Measurements from ENCODE around the gene PLEKHG1.

PLEKHG1 gene

DNA sequence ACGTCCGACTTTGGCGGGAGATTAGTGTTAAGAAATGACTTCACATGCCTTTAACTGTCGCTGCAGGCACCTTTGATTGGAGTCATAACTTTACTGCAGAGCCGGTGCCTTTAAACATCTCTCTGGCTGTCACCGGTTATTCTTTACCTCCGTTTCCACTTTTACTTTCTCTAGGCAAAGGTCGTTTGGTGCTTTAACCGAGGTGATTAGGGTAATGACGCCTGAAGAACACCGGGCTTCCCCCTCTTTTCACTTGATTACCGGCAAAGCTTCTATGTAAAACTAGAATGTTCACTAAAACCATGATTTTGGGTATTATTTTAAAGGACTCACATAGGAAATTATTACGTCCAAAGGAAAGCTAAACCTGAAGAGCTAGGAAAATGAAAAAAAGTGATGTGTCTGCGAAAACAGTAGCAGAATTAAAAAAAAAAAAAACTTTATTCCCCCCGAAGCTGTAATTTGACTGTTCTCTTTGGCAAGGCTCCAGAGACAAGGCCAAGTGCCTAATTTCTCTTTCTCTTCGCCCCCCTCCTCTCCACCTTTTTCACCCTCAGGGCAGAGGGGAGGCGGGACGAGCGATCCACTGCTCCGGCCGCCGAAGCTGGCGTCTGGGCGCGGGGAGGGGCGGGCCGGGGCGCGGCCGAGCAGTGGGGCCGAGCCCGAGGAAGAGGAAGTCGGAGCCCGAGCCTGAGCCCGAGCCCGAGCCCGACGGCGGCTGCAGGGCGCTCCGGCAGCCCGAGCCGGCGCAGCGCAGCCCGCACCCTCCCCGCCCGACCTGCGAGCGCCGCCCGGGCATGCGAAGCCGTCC lies at the start of gene PLEKHG1:
PLEKHG1 (plus strand) TSS at position 687 of the 811 bp plus-strand sequence. CDS start 133,797 bp downstream, outside the sequence.
- DNase-seq: peak in 18 of 56 donors; percentile 9 to 52 (median 24)

DNA sequence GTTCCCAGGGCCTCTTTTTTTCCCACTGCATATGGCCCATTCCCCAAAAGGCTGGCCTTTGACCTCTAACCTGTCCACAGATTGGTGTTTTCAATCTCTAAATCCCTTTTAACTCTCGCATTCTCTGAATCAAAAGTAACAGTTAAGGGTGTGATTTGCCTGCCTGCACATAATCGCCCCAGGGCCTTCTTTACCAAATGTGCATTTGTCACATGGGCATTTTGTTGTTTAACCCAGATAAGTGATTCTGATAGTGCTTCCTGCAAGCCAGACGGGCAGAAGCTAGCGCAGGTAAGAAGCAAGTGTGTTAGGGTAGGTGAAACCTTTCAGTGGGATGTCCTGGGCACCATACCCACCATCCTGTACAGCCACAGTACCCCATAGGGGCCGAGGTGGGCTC lies 49.4 kb upstream of the PLEKHG1 start:
- DNase-seq: no peak

DNA sequence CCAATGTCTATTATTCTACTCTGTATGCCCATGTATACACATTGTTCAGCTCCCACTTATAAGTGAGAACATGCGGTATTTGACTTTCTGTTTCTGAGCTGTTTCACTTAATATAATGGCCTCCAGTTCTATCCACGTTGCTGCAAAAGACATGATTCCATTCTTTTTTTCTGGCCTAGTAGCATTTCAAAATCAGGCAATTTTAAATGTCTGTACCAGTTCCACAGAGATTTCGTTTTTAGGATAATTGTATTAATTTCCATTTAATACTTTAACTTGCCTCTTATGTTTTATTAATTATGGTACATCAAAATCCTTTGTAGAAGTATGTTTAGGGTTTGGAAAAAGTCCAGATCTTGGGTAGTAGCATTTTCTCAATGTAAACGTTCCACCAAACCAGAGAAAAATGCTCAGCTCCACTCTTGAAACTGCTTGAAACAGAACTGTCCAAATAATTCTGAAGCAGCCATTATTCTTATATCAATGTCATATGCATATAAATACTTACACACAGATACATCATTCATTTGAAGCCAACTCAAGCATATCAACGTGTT lies 42.6 kb upstream of the PLEKHG1 start:
- DNase-seq: no peak

DNA sequence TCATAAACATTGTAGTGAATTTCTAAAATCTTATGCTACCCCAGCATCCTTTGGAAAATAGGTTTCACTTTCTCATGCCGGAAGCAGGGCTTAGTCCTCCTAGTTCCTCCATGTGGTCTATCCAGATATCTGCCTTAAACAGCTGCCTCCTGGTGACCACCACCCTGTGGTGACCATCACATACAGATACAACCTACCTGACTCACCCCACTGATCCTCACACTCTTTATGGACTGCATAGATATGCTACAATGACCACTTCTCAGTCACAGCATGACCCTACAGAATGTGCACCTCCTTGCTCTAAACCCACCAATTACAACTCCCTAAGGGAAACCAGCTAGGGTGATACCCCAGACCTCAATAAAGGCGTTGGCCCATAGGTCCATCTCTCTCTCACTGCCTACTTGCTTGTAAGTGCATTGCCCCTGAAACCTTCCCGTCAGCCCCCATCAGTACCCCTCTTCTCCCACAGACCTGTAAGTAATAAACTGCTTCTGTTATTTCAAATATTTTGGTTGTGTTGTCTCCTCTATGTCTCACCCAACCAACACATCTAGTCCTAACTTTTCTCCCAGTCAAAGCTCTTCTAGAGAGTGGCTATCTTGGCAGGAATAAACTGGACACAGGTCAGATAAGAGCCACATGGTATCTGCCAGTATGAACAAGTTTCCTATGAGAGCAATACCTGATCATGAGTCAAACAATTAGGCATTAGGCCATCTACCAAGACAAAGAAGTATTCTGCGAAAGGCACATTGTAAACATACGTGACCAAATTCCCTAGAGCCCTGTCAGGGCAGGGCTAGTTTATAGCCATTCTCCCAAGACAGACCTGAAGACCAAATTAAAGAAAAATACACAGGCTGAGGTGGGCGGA lies 39.4 kb upstream of the PLEKHG1 start:
- no peak for DNase-seq

DNA sequence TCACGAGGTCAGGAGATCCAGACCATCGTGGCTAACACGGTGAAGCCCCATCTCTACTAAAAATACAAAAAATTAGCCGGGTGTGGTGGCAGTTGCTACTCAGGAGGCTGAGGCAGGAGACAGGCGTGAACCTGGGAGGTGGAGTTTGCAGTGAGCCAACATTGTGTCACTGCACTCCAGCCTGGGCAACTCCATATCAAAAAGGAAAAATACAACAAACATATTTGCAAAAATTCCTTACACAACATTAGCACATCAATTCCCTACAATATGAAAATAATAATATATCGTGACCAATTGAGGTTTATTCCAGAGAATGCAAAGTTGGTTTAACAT lies 38.8 kb upstream of the PLEKHG1 start:
- no peak for DNase-seq

DNA sequence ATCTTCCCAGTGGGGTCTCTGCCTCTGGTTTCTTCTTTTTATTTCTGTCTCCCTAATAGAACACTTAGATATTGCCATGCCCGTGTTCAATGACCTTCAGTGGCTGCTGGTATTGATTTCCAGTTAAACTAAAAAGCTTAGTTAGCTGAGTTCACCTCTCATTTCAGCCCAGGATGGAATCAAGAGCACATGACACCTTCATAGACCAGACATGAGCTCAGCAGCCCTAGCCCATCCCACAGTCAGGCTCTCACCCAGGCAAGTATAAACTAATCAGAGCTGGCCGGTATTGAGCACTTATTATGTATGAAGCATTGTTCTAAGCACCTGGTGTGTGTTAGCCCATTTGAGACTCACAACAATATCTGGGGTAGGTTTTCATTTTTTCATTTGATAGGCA lies 33.7 kb upstream of the PLEKHG1 start:
- DNase-seq: no peak

DNA sequence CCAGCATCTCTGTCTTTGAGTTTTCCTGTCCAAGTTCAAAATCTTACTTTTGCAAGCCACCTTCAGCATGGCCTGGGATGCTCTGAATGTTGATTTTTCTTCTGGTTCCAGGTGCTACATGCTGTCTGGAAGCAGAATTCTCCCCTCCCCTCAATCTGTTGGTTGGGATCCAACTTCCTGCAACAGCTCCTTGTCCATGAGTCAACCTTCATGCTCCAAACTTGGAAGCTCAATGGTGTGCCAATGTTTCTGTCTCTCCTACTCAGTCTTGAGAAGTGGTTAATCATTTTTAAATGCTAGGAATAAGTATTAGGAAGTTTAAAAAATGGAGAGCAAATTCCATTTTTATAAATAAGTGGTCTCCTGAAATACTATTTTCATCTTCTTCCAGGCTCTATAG lies 33.2 kb upstream of the PLEKHG1 start:
- DNase-seq: no peak

DNA sequence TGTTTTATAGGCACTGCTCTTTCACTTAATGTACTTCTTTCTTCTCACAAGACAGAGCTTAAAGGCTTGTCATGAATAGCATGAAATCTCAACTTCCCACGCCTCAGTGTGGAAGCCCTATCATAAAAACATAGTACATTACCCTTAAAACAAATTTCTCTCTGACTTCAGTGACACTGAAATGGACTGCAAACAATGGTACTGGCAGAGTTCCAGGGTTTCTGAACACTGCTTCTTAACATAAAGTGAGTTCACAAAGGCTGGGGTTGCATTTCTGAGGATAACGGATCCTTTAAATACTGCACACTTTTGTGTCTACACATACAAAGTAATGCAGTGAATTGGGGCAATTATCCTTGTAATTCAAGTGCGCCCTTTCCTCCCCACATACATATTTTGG lies 32.3 kb upstream of the PLEKHG1 start:
- peak in 2 of 56 donors; percentile 4 to 21 for DNase-seq

DNA sequence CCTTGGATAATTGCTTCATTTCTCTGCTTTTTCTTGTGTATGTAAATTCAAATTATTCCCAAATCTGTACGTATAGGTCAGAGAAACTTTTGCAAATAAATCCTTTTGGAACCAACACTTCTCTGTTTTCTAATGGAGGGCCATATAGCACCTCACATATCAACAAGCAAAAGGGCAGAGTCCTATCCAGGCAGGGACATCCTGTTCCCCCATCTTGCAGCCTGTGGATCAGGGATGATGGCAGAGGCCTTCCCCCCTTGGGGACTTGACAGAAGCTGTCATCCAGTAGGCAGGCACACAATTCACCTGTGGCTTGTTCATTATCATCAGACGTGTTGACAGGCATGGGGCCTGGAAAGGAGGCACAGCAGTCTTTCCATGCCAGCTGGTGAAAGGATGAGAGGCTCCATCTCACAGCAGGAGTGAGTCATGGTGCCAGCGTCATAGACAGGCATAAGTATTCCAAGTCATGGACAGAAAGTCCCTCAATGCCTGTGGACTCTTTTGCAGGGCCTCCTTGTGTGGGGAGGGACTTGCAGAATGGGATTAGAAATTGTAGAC lies 31.8 kb upstream of the PLEKHG1 start:
- DNase-seq: no peak

DNA sequence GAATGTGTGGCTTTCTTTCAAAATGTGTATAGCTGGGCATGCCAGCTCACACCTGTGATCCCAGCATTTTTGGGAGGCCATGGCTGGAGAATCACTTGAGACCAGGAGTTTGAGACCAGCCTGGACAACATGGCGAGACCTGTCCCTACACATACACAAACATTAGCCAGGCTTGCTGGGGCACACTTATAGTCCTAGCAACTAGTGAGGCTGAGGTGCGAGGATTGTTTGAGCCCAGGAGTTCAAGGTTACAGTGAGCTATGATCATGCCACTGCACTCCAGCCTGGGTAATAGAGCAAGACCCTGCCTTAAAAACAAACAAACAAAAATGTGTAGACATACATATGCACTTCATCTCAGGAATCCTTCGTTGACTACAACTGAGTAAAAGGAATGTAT lies 31.1 kb upstream of the PLEKHG1 start:
- DNase-seq: no peak

DNA sequence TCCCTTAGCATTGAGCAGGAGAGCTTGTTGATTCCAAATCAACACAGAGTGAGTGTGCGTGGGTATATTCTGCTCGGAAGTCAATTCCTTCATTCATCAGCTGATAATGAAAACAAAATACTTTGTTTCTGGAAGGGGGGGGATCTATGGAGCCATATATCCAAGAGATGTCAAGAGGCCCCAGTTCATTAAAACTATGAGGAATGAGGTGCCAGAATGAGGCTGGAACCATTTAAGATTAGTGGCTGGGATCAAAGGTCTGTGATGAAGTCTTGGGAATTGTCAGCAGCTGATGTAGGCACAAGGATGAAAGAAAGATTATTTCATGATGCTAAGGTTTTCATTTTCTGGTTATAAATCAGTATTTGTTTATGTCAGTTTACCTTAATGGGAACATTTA lies 30.5 kb upstream of the PLEKHG1 start:
- DNase-seq: no peak

DNA sequence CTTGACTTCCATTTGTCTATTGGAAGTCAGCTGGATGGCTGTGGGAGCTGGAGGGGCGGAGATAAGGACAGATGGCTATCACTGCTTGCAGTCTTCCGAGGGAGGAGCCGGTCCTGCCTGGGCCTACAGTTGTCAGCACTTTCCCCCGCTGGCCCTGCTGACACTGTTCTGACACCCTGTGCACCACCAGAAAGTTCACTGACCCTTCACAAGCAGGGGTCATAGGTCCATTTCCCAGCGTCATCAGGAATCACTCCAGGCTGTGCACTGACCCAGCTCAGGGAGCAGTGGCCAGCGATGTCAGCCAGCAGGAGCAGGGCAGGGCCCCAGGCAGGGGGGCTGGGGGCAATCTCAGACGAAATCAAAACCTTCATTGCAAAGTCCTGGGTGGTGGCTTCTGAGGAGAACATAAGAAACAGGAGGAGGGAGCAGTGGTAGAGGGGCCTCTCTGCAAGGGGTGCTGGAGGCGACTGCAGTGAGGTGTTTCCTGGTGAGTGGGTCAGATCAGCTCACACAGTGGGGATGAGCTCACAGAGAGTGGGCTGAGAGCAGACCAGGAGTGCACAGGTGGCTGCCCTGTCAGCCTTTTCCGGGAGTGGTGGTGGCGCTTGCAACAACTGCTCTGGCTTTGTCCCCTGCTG lies 26.5 kb upstream of the PLEKHG1 start:
- no peak for DNase-seq

DNA sequence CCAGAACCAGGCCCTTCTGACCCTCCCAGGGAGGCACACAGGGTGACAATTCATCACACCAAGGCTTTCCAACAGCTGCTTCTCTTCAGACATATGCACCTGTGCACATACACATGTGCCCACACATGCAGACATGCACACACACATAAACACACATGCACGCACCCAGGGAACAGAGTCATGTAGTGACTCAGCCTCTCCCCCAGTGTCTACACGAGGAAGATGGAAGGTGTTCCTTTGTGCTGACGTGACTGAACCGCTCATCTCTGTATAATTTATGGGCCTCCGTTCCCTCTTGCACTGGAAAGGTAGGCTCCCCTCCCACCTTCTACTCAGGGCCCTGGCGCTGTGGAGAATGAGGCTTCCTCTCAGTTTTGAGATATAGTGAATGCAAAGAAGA lies 23.8 kb upstream of the PLEKHG1 start:
- no peak for DNase-seq

DNA sequence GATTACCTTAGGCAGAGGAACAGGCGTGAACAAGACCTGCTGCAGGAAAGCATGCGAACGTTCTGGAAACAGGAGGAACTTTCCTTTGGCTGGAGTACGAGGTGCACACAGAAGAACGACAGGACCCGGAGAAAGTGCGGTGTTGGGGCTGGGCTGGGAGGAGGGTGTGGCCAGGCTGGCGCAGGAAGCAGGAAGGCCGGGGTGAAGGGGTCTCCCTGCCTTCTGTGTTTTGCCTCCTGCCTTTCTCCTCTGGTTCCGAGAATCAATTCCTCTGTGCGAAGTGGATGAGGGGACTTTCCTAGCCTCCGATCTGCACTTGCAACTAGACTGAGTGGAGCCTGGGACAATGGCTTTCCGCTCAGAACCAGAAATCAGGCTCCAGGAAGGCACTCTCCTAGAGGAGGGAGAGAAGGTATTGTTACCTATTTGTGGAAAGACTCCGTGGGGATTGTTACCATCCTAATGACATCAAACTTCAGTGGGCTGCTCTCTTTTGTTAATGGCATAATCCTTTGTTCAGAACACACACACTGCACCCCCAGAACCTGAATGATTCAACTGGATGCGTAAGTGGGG lies 22.9 kb upstream of the PLEKHG1 start:
- DNase-seq: no peak

DNA sequence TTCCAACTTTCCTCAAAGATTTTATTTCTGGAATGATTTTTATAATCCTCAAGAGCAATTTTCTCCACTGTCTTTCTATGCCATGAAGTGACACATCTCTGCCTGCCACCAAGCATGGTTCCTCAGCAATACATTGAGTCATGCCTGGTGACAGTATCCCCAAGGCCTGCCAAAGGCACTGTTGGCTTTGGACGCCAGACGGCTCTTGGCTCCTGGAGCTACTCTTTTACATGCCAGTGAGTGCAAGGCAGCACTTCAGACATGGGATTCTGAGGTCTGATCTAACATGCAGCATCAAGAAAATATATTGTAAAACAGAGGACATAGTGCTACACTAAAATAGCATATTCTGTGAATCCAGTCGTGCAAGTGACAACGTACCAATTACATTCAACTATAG lies 20.1 kb upstream of the PLEKHG1 start:
- peak in 14 of 56 donors; percentile 6 to 41 (median 25) for DNase-seq

DNA sequence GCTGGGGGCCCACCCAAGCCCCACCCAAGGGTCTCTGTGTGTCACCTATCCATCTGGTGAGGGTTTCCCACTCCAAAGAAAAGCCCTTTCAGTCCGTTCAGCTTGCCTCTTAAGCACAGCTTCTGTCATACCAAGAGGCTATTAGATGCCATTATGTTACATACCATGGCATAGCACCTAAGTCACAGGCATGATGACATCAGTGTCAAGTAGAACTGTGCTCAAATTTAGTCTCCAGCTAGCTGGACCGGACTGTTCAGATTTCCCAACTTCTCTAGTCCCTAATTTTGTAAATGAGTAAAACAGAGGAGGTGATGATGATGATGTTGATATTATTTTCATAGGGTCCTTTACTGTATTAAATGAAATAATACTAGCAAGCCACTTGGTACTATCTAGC lies 19.2 kb upstream of the PLEKHG1 start:
- no peak for DNase-seq

DNA sequence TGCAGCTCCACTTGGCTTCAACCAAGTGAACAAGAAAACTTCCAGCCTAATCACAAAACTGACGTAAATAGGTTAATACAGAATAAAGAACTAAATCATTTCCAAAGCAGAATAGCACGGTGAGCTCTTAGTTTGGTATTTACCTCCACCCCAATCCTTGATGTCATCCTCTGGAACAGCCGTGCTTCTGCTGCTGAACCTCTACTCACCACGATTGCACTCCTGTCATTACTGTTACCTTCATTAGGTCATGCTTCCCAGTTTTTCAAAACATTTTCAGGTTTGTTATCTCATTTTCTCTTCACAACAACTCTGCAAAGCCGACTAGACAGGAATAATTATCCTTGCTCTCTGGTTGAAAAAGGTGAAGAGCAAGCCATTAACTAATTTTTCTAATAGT lies 15.6 kb upstream of the PLEKHG1 start:
- no peak for DNase-seq

DNA sequence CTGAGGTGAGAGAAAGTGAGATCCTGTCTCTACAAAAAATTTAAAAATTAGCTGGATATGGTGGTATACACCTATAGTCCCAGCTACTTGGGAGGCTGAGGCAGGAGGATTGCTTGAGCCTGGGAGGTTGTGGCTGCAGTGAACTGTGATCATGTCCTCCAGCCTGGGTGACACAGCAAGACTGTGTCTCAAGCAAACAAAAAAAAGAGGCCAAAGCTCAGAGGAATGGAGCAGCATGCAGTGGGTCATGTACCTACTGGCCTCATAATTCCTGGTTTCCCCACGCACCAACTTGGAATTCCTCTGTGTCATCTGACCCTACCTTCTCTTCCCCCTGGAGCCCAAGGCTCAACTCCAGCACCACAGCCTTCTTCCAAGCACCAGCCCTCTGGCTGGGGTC lies 15.1 kb upstream of the PLEKHG1 start:
- DNase-seq: no peak

DNA sequence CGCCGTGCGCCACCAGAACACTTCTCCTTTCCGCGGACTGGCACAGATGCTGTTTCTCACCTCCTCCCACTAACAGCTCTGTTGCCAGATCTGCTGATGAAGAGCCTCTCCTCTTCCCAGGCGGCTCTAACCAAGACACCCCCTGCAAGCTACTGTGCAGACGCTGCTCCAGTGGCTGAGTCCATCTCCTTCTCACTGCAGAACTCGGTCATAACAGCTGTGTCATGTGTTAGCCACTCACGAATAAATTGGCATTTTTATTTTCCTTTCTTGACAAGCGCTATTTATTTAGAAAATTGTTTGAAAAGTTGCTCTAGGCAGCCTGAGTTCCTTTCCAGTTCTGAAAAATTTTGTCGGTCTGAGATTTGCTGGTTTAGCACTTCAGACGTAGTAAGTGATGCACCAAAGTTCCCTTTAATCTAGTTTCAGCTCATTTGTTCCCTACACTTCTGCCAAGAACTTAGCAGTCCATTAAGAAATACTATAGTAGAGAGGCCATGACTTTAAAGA lies 12.8 kb upstream of the PLEKHG1 start:
- peak in 10 of 56 donors; percentile 4 to 48 (median 22) for DNase-seq

DNA sequence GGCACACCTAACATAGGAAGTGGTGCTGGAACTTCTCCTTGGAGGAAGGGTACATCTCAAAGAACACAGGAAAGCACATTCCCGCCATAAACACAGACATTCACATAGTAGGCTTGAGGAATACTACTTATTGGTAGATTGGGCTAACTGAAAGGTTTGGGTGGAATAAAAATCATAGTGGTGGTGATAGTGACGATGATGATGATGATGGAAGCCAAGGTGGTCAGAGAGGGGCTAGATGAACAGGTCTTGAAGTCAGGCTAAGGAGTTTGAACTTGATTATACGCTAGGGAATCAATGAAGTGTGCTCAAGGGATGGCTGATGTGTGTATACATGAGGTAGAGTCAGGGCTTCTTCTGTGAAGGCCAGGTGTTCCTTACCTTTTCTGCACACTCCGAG lies 12.0 kb upstream of the PLEKHG1 start:
- no peak for DNase-seq
